ENCODE measurements around the gene RARA.

GRCh38 chr17:40303708-40304551 lies 5.0 kb upstream of the RARA start:
- TF ChIP-seq CTCF (conservative IDR thresholded peaks at IDR 0.05; ENCODE audit: low read depth, low read length) (no peak), POLR2A (IDR thresholded peaks at IDR 0.05; ENCODE audit: low read depth, low read length) (no peak), RCOR1 (IDR thresholded peaks at IDR 0.05; ENCODE audit: insufficient replicate concordance, low read length) (no peak), SMC3 (IDR thresholded peaks at IDR 0.05; ENCODE audit: low read depth, low read length) (no peak)
- TF ChIP-seq, protein P1, sequence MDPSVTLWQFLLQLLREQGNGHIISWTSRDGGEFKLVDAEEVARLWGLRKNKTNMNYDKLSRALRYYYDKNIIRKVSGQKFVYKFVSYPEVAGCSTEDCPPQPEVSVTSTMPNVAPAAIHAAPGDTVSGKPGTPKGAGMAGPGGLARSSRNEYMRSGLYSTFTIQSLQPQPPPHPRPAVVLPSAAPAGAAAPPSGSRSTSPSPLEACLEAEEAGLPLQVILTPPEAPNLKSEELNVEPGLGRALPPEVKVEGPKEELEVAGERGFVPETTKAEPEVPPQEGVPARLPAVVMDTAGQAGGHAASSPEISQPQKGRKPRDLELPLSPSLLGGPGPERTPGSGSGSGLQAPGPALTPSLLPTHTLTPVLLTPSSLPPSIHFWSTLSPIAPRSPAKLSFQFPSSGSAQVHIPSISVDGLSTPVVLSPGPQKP (IDR thresholded peaks at IDR 0.05; ENCODE audit: borderline replicate concordance, low read depth, low read length), result no peak

All from IMR-90 (cell line).